Activated naive CD8-positive, alpha-beta T cell treated with anti-CD3 and anti-CD28 coated beads, Interleukin-2, amount 10 ng/mL, durations not matched to agents 7 days and 5 days (primary cell): ENCODE data around the gene SLC45A1. TPM values are rescaled to one million over a fixed set of nuclear protein-coding genes. Genes with fewer than 3 reads are reported as not detected.

ENCODE experiments used
- ATAC-seq: fragments of 150-1000 bp; cut with Tn5 transposase; one replicate; pipeline ENCODE4 v1.10.0; 2021; ENCODE audit warnings: low read depth, moderate library complexity
- POLR2A ChIA-PET: fragments of 350-600 bp; sonication (Branson Sonifier 250); formaldehyde crosslinking; loops from one replicate; lab custom pipeline; 2021; ENCODE audit warnings: antibody characterized with exemption; lab: Charles Lee
- DNase-seq: peaks from one replicate; pipeline ENCODE4 v3.0.0; 2021
- H3K27ac Mint-ChIP-seq: one replicate; pipeline ENCODE4 v1.8.0; 2022; ENCODE audit warnings: mild to moderate bottlenecking, mixed read lengths
- H3K27me3 Mint-ChIP-seq: one replicate; pipeline ENCODE4 v1.8.0; 2022; ENCODE audit warnings: mild to moderate bottlenecking, moderate library complexity, mixed read lengths
- H3K36me3 Mint-ChIP-seq: one replicate; pipeline ENCODE4 v1.8.0; 2021; ENCODE audit warnings: mild to moderate bottlenecking, mixed read lengths
- H3K4me1 Mint-ChIP-seq: one replicate; pipeline ENCODE4 v1.8.0; 2021; ENCODE audit warnings: mixed read lengths
- H3K4me3 Mint-ChIP-seq: one replicate; pipeline ENCODE4 v1.8.0; 2022; ENCODE audit warnings: mild to moderate bottlenecking, moderate library complexity, mixed read lengths
- H3K9me3 Mint-ChIP-seq: one replicate; pipeline ENCODE4 v1.8.0; 2021; ENCODE audit warnings: mixed read lengths
- total RNA-seq, 2 experiments: library from RNA; stranded (reverse); gene quantifications; one replicate each; pipeline ENCODE4 v1.2.3, GENCODE V29; 2021

SLC45A1 gene
- total RNA-seq, 2 experiments from 2014 or later = 0.50 to 0.88 TPM

GRCh38 chr1:8357329-8358101 is 39.6 kb downstream of the SLC45A1 start:
- Mint-ChIP-seq H3K27me3 (no peaks in the 10 kb centered on the region), H3K9me3 (no peaks in the 10 kb centered on the region), H3K36me3 (peaks cover 6% of the 10 kb centered on the region), H3K4me1 (no peaks in the 10 kb centered on the region), H3K27ac (no peak overlapping the region), H3K4me3 (no peak overlapping the region)
- DNase-seq = no peak
- no peak for ATAC-seq
- POLR2A ChIA-PET = no interaction called here

- no peak for ATAC-seq
- no peaks in the 10 kb centered on the region for H3K4me1 Mint-ChIP-seq
- no peak overlapping the region for H3K4me3 Mint-ChIP-seq
- no peaks in the 10 kb centered on the region for H3K9me3 Mint-ChIP-seq
- no peak overlapping the region for H3K27ac Mint-ChIP-seq
- H3K36me3 Mint-ChIP-seq = peaks cover 7% of the 10 kb centered on the region
- no peaks in the 10 kb centered on the region for H3K27me3 Mint-ChIP-seq
- no peak for DNase-seq
- POLR2A ChIA-PET = no interaction called here
These were observed 40.5 kb downstream of the SLC45A1 start for GRCh38 chr1:8358241-8358896.

DNA sequence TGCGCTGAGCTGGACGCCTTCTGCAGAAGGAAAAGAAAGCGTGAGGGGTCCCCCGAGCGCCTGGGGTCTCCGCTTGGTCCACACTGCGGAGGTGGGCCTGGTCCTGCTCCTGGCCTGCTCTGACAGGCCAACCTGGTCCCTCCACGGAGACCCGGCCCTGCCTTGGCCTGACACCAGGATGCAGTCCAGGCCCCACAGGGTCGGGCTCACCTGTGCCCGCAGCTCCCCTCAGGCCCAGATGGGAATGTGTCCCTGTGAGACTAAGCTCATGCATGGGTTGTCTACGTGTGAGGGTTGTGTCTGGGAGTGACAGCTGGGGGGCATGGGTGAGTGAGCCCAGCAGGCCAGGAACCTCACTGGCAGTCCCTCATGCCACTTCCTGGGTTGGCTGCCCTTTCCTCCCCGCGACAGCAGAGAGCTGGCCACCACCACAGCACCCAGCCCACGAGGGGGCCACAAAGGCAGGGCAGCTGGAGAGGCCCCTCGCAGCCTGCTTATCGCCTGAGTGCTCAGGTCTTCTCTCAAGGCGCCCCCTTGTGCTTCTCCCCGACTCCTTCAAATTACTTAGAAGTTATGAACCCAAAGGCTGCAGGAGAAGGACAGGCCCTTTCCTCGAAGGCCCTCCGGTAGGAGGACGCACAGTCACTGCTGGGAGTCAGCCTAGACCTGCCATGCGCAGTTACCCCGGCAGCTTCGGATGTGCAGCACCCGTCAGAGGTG is 41.1 kb downstream of the SLC45A1 start:
- Mint-ChIP-seq H3K9me3 (no peaks in the 10 kb centered on the region), H3K27ac (no peak overlapping the region), H3K4me3 (no peak overlapping the region), H3K36me3 (peaks cover 8% of the 10 kb centered on the region), H3K4me1 (no peaks in the 10 kb centered on the region), H3K27me3 (no peaks in the 10 kb centered on the region)
- POLR2A ChIA-PET = no interaction called here
- DNase-seq (no peak), ATAC-seq (no peak)

DNA sequence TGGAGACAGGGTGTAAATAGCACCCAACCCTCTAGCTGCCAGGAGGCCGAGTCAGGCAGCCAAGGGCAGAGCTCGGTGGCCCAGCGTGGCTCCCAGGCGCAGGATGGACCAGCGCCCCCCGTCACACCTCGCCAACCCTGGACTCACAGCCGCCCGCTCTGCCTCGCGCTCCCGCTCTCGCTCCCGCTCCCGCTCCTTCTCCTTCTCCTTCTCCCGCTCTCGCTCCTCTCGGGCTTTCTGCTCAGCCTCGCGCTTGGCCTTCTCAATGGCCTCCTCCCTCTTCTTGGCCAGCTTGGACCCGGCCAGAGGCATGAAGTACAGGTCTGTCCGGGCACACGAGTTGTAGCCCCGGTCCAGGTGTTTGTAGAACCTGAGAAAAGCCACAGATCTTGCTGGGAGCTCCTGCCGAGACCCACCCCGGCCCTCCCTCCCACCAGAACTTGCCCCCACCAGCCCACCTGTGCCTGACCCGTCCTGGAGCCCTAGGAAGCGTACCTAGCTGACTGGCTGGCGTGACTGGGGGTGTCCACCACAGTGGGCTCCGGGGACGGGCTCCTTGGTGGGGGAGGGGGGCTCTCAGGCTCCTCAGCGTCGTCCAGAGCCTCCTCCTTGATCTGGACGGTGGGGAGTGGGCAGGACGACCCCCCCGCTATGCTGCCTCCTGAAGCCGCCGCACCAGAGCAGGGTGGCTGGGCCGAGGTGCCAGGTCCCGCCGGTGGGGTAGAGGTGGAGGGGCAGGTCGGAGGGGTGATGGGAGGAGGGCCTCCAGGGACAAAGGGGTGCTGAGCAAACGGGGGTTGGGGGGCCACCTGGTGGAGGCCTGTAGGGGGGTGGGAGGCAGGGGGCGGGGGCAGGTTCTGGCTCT is 41.9 kb downstream of the SLC45A1 start:
- Mint-ChIP-seq H3K27ac (peak overlapping the region; percentile 48), H3K9me3 (no peaks in the 10 kb centered on the region), H3K36me3 (peaks cover 8% of the 10 kb centered on the region), H3K4me3 (no peak overlapping the region), H3K4me1 (no peaks in the 10 kb centered on the region), H3K27me3 (no peaks in the 10 kb centered on the region)
- ATAC-seq (no peak), DNase-seq (no peak)
- POLR2A ChIA-PET = no interaction called here

DNA sequence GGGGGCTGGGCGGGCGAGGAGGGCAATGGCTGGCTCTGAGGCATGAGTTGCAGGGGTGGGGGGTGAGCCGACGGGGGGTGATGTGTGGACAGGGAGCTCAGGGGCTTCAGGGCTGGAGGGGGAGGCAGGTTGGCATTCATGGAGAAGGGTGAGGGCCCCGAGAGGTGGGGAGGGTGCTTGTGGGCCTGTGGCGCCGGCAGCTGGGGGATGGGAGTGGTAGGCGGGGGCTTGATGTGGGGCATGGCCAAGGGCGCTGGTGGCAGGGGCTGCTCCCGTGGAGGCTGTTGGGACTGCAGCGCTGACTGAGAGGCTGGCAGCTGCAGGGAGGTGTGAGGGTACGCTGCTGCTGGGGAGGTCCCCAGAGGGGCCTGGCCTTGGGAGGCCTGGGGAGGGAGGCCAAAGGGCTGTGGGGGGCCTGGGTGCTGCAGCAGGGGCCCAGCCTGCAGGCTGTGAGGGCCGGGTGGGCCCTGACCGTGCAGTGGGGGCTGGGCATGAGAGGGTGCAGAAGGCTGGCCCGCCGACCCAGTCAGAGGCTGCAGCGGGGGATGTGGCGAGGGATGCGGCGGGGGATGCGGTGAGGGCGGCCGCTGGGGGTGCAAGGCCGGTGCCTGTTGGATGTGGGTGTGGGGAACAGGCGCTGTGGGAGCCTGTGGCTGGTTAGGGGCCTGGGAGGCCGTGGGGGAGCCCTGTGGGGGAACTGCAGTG is 42.7 kb downstream of the SLC45A1 start:
- Mint-ChIP-seq H3K36me3 (peaks cover 8% of the 10 kb centered on the region), H3K27me3 (no peaks in the 10 kb centered on the region), H3K4me1 (no peaks in the 10 kb centered on the region), H3K9me3 (no peaks in the 10 kb centered on the region), H3K27ac (no peak overlapping the region), H3K4me3 (no peak overlapping the region)
- POLR2A ChIA-PET = no interaction called here
- DNase-seq = no peak
- ATAC-seq = no peak

DNA sequence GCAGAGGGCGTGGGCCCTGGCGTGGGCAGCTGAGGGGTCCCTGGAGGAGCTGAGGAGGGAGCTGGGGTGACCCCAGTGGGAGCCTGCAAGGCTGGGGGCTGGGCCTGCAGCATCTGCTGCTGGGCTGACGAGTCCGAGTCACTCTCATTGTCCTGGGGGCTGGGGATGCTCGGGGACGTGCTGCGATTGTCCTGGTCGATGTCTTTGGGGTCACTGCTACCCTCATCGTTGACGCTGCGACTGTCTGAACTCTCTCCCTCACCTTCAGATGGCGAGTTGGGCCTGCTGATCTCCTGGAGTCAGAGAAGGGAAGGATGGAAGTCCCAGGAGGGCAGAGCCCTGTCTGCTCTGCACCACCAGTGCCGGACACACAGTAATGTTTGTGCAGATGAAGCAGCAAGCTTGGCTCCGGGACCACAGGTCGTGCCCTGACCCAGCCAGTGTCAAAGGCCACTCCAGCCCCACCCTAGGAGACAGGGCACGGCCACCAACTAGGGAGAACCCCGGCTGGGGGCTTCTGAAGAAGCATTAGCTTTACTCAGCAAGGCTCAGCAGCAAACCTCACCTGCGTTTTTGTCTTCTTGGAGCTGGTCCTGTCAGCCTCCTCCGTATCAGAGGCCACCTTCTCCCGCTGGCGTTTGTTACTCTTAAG is 43.4 kb downstream of the SLC45A1 start:
- no peak for ATAC-seq

GRCh38 chr1:8362701-8363101 is 44.8 kb downstream of the SLC45A1 start:
- H3K9me3 Mint-ChIP-seq = no peaks in the 10 kb centered on the region
- no peak overlapping the region for H3K4me3 Mint-ChIP-seq
- ATAC-seq (no peak), DNase-seq (no peak)
- H3K27ac Mint-ChIP-seq = no peak overlapping the region
- POLR2A ChIA-PET = no interaction called here
- H3K36me3 Mint-ChIP-seq = peaks cover 3% of the 10 kb centered on the region
- H3K4me1 Mint-ChIP-seq = peaks cover 6% of the 10 kb centered on the region
- no peaks in the 10 kb centered on the region for H3K27me3 Mint-ChIP-seq

More for the DNA sequence above, 43.4 kb downstream of the SLC45A1 start:
- no peak for DNase-seq
- no peak overlapping the region for H3K4me3 Mint-ChIP-seq
- H3K9me3 Mint-ChIP-seq = no peaks in the 10 kb centered on the region
- no peaks in the 10 kb centered on the region for H3K27me3 Mint-ChIP-seq
- H3K36me3 Mint-ChIP-seq = peaks cover 8% of the 10 kb centered on the region
- H3K4me1 Mint-ChIP-seq = peaks cover under 1% of the 10 kb centered on the region
- POLR2A ChIA-PET = no interaction called here
- no peak overlapping the region for H3K27ac Mint-ChIP-seq

DNA sequence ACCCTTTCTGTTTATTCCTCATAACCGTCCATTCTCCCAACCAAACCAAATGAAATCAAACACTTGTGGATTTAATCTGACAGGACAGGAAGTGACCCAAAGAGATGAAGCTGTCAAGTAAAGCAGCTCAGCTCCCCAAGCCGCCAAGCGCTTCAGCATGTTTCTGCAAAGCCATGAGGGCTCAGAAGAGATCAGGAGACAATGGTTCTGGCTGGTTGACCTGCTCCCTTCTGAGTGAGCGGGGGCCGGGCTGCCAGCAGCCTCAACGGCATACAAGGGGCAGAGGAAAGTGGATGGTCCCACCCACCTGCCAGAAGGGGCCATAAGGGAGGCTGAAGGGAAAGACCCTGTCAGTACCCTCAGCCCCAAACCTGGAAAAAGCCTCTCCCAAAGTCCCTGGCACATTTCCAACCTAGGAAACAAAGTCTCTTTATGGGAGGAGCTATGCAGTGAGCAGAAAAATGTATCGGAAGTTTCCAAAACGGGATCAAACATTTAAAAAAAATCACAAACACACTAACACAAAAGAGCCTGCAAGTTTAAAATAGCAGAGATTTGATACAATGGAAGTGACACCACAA is 45.4 kb downstream of the SLC45A1 start:
- no peaks in the 10 kb centered on the region for H3K9me3 Mint-ChIP-seq
- H3K4me3 Mint-ChIP-seq = no peak overlapping the region
- H3K27me3 Mint-ChIP-seq = no peaks in the 10 kb centered on the region
- H3K36me3 Mint-ChIP-seq = peaks cover 3% of the 10 kb centered on the region
- H3K27ac Mint-ChIP-seq = peak overlapping the region; percentile 60
- POLR2A ChIA-PET = interaction anchor here (0.5 to 1.6 kb wide), 2 partner anchors 10 to 402 kb away, joined by 3 read pairs; partner anchors contain the start of gene PARK7
- DNase-seq = no peak
- peaks cover 6% of the 10 kb centered on the region for H3K4me1 Mint-ChIP-seq
- ATAC-seq = no peak

GRCh38 chr1:8363767-8364301 is 45.9 kb downstream of the SLC45A1 start:
- Mint-ChIP-seq H3K9me3 (no peaks in the 10 kb centered on the region), H3K4me3 (no peak overlapping the region), H3K4me1 (peaks cover 6% of the 10 kb centered on the region)

DNA sequence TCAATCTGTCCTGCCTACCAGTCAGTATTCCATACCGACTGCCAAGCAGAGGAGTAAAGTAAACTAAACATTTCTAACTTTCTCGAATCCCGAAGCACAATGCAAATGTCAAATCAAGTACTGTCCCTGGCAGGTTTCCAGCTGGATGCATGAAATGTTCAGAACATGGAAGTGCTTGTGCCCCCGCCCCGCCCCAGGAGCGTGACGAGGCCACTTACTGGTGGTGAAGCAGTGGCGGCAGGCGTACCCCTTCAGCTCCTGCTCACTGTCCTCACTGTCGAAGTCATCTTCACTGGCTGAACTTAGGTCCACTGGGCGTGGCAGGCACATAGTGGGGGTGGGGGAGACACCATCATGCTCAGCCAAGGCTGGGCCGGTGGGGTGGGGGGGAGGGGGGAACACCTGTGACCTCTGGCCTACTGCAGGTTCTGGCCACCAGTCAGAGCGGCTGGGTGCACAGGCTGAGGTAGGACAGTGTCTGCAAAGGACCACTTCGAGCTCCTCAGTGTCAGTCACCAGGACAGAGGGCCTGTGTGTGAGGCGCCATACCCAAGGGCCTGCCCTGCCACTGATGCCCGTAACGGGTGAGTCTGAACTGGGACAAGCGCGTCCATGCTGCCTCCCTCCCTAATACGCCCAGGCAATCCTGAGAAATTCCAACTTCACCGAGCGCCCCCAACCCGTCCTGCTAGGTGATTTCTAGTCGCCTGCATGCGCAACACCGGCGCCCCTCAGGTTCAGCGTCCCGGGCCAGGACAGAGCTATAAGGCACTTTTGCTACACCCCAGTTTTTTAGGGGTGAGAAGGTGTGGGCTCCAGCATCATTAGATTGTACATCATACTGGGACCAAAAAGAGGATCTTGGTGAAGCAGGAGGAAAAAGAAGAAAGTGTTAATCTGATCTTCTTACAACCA is 46.9 kb downstream of the SLC45A1 start:
- no peaks in the 10 kb centered on the region for H3K27me3 Mint-ChIP-seq
- H3K36me3 Mint-ChIP-seq = peaks cover 3% of the 10 kb centered on the region
- H3K4me3 Mint-ChIP-seq = no peak overlapping the region
- POLR2A ChIA-PET = interaction anchor here (1.6 kb wide), 1 partner anchor 9 kb away, joined by 3 read pairs; no protein-coding TSS in a partner anchor
- DNase-seq = no peak
- no peak overlapping the region for H3K27ac Mint-ChIP-seq
- peaks cover 7% of the 10 kb centered on the region for H3K4me1 Mint-ChIP-seq
- no peaks in the 10 kb centered on the region for H3K9me3 Mint-ChIP-seq
- ATAC-seq = no peak

More at GRCh38 chr1:8363767-8364301, 45.9 kb downstream of the SLC45A1 start:
- Mint-ChIP-seq H3K27ac (no peak overlapping the region), H3K27me3 (no peaks in the 10 kb centered on the region), H3K36me3 (peaks cover 3% of the 10 kb centered on the region)
- DNase-seq = no peak
- ATAC-seq = no peak
- POLR2A ChIA-PET = interaction anchor here (0.5 to 1.6 kb wide), 2 partner anchors 10 to 402 kb away, joined by 3 read pairs; partner anchors contain the start of gene PARK7
